Measurements from ENCODE around the gene LRRC58. TPM values are rescaled to one million over a fixed set of nuclear protein-coding genes. Genes with fewer than 3 reads are reported as not detected.

Gene LRRC58
- total and polyA plus RNA-seq, 4 donors, result 4.6 to 18.0 (median 10.4) TPM

GRCh38 chr3:120393761-120394160, 44.6 kb upstream of the LRRC58 start:
- WGBS, result 96% methylated on average over 2 of the region's 2 CpGs
- DNase-seq (ENCODE audit: low spot score), result no peak
- no peak overlapping the region for H3K9ac ChIP-seq (ENCODE audit: low read depth in 1 of 2, low read length in 2 of 2)
- peaks cover 0 to 9% (median 3%) of the 10 kb centered on the region in 4 donors for H3K36me3 ChIP-seq (ENCODE audit: control insufficient read depth in 4 of 4, insufficient read depth in 3 of 4, low read depth in 1 of 4, low read length in 3 of 4)
- H3K9me3 ChIP-seq (ENCODE audit: control insufficient read depth in 4 of 4, low read length in 3 of 4), result no peaks in the 10 kb centered on the region
- TF ChIP-seq ZBTB33 (IDR thresholded peaks at IDR 0.05) (no peak), NR2F2 (IDR thresholded peaks at IDR 0.05) (no peak), ATF3 (IDR thresholded peaks at IDR 0.05) (no peak), REST (IDR thresholded peaks at IDR 0.05) (no peak), JUND (IDR thresholded peaks at IDR 0.05) (no peak), RXRA (IDR thresholded peaks at IDR 0.05) (no peak), EGR1 (IDR thresholded peaks at IDR 0.05; ENCODE audit: low read depth in 2 of 2) (no peak), HNF4G (IDR thresholded peaks at IDR 0.05) (no peak), GABPA (IDR thresholded peaks at IDR 0.05 in 1 of 2, conservative IDR thresholded peaks at IDR 0.05 in 1 of 2) (no peak), HNF4A (conservative IDR thresholded peaks at IDR 0.05) (no peak), SP1 (IDR thresholded peaks at IDR 0.05) (no peak), MAX (IDR thresholded peaks at IDR 0.05) (no peak), RAD21 (IDR thresholded peaks at IDR 0.05) (no peak), YY1 (IDR thresholded peaks at IDR 0.05) (no peak), CTCF (IDR thresholded peaks at IDR 0.05; ENCODE audit: low read depth, low read length, missing input control) (no peak)
- no peak overlapping the region for H3K4me3 ChIP-seq (ENCODE audit: low read depth in 1 of 3, low read length in 3 of 3)
- no peaks in the 10 kb centered on the region for H3K4me1 ChIP-seq (ENCODE audit: control insufficient read depth in 4 of 4, insufficient read depth in 4 of 4, low read length in 3 of 4)
- no peak overlapping the region for H3K27ac ChIP-seq (ENCODE audit: low read depth in 1 of 2, low read length in 2 of 2)
- H3K27me3 ChIP-seq (ENCODE audit: control insufficient read depth in 4 of 4, insufficient read depth in 4 of 4, low read length in 3 of 4), result no peaks in the 10 kb centered on the region

GRCh38 chr3:120393243-120393642, 44.1 kb upstream of the LRRC58 start:
- DNase-seq (ENCODE audit: low spot score), result no peak
- Histone ChIP-seq H3K9ac (ENCODE audit: low read depth in 1 of 2, low read length in 2 of 2) (no peak overlapping the region), H3K4me1 (ENCODE audit: control insufficient read depth in 4 of 4, insufficient read depth in 4 of 4, low read length in 3 of 4) (no peaks in the 10 kb centered on the region), H3K27me3 (ENCODE audit: control insufficient read depth in 4 of 4, insufficient read depth in 4 of 4, low read length in 3 of 4) (no peaks in the 10 kb centered on the region), H3K36me3 (ENCODE audit: control insufficient read depth in 4 of 4, insufficient read depth in 3 of 4, low read depth in 1 of 4, low read length in 3 of 4) (peaks cover 0 to 6% (median 2%) of the 10 kb centered on the region in 4 donors), H3K4me3 (ENCODE audit: low read depth in 1 of 3, low read length in 3 of 3) (no peak overlapping the region), H3K9me3 (ENCODE audit: control insufficient read depth in 4 of 4, low read length in 3 of 4) (no peaks in the 10 kb centered on the region), H3K27ac (ENCODE audit: low read depth in 1 of 2, low read length in 2 of 2) (no peak overlapping the region)
- no peak for TF ChIP-seq TAF1 (conservative IDR thresholded peaks at IDR 0.05)
- TF ChIP-seq EGR1 (IDR thresholded peaks at IDR 0.05; ENCODE audit: low read depth in 2 of 2), result no peak
- TF ChIP-seq HNF4G (IDR thresholded peaks at IDR 0.05), result no peak
- TF ChIP-seq ZBTB33 (IDR thresholded peaks at IDR 0.05), result no peak
- TF ChIP-seq NR2F2 (IDR thresholded peaks at IDR 0.05), result no peak
- 66% methylated on average over 4 of the region's 4 CpGs for WGBS
